RPMI8226 (cell line): ENCODE measurements around the gene PFKFB3.
"Not testable (repeated sequence)": the region's sequence is repeated elsewhere in the genome, so short reads cannot be mapped to it uniquely, and the experiment has no call there.

ENCODE experiments used
- DNase-seq: peaks from one replicate; pipeline ENCODE4 v3.0.0-alpha.2; 2015

PFKFB3 gene

DNA sequence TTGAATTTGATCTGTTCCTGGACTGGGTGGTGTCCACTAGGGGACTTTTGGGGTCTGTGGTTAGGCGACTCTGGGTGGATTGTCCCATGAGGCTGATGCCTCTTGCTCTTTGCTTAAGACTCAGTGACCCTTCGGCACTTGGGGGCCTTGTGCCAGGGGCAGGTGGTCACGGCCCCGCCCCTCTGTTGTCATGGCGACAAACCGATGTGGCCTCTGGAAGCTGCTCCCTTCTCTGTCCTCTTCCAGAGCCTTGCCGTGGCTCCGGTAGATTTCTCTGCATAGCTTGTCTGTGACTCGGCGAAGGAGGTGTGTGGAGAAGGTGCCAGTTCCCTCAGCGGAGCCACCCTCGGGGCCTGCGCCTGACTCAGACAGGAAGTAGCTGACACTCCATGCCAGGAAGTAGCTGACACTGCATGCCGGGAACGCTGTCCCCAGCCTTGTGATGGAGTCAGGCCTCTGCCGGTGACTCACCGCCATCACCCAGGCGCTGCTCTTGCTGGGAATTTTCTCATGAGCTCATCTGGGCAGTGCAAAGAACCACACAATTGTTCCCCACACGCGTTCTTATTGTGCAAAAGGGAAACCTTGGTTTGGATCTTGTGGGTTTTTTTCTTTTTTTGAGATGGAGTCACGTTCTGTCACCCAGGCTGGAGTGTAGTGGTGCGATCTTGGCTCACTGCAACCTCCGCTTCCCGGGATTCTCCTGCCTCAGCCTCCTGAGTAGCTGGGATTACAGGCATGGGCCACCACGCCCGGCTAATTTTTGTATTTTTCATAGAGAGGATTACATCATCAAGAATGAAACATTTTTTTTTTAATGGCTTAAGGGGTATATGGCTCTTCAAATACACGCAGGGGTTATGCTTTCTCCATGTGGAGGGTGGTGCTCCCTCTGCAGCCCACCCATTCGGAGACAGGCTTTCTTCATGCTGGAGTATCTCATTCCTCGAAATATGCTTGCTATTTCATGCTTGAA is 72.6 kb downstream of the PFKFB3 start:
- peak; percentile 87 for DNase-seq

DNA sequence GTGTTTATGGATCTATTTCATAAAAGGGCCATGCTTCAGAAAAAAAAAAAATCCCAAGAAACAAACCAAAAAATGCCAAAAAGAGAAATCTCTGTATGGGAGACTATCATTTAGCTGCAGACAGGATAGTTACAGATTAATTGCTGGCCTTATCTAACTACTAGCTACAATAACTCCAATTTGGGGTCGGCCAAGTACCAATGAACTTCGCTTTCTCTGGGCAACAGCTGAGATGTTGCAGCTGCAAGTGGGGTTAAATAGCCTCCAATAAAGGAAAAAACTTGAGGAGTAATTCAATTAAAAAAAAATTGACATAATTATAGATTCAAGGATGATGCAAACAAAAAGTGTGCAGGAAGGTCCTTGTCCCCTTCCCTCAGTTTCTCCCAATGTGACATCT is 73.6 kb downstream of the PFKFB3 start:
- DNase-seq = no peak

- no peak for DNase-seq
Observed at GRCh38 chr10:6278519-6279120, 75.9 kb downstream of the PFKFB3 start.

DNA sequence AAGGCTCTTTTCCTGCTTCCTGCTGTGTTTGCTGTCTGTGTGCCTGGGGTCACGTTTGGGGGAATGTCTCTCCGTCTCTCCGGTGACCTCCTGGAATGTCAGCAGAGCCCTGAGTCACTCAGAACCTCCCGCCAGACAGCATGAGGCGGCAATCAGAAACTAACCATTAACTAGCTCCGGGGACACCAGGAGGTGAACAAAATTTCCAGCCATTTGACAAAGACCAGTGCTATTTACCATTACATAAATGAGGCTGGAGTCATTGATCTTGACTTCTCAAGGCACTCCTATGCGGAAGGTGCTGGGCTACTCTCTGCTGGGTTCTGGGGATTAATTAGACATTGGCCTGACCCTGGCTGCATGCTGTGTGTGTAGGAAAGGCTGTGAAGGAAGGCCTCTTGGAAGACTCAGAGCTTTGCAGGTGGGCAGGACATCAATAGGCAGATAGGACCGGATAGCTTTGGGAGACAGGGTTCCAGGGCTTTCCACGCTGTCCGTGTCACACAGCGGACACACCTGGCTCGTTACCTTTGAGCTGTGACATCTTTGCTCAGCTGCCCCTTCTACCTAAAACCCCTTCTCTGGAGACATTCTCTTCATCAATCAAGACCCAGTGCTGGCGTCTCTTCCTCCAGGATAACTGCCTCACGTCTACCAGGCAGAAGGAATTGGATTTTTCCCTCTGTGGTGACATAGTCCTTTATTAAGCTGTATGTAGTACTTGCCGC is 77.0 kb downstream of the PFKFB3 start:
- no peak for DNase-seq

GRCh38 chr10:6280291-6280690 is 77.6 kb downstream of the PFKFB3 start:
- DNase-seq = no peak

GRCh38 chr10:6282454-6282958 is 79.8 kb downstream of the PFKFB3 start:
- DNase-seq = no peak

GRCh38 chr10:6283655-6284054 is 80.9 kb downstream of the PFKFB3 start:
- no peak for DNase-seq

- DNase-seq = not testable (repeated sequence)
Observed at GRCh38 chr10:6290621-6291020, 87.9 kb downstream of the PFKFB3 start.

DNA sequence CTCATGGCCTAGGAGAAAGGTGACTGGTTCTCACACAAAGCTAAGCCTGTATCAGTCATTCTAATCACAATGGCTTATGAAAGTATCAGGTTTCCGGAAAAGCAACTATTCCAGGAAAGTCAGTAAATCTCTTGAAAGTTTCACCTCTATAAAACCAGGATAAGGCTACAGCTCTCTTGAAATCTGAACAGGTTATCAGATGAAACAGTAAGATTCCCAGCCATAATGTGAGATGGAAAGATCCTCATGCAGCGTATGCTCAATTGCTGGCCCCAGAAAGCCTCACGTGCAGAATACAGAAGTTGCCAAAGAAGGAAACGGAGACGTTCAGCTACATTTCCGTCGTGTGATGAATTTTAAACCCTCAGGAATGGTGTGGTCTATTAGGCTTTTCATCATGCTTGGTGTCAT is 90.0 kb downstream of the PFKFB3 start:
- no peak for DNase-seq

DNA sequence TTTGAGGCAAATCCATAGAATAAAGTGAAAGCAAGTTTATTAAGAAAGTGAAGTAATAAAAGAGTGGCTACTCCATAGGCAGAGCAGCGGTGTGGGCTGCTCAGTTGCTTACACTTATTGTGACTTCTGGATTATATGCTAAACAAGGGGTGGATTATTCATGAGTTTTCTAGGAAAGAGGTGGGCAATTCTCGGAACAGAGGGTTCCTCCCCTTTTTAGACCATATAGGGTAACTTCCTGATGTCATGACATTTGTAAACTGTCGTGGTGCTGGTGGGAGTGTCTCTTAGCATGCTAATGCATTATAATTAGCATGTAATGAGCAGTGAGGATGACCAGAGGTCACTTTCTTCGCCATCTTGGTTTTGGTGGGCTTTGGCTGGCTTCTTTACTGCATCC is 93.7 kb downstream of the PFKFB3 start:
- not testable (repeated sequence) for DNase-seq

DNA sequence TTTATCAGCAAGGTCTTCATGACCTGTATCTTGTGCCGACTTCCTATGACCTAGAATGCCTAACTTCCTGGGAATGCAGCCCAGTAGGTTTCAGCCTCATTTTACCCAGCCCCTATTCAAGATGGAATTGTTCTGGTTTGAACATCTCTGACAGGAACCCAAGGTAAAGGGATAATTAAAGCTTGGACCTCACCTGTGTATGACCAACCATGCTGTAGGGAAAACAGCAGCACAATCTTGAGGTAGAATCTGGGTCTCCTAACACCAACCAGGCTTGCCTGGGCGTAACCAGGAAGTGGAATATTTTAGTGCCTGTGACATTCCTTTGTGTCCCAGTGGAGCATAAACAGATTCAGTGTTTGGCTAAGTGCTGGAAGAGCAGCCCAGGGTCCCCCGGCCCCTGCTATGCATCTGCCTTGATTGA is 94.1 kb downstream of the PFKFB3 start:
- DNase-seq = no peak

DNA sequence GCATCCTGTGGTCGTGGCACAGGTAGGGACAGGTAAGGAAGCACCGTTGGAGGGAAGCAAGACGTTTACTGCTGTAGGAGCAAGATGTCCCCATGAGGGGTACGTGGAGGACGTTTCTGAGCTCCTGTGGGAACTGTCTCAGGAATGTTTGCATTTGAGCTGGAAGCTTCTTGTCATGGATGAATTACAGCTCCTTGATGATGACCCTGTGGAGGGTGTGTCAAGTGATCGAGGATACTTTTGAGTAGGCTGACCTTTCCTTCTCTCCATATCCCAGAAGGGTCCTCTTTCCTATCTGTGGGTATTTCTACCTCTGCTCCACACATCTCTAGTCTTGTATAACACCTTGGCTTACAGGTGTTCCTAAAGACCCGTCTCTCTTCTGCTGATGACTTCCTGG is 94.8 kb downstream of the PFKFB3 start:
- no peak for DNase-seq

DNA sequence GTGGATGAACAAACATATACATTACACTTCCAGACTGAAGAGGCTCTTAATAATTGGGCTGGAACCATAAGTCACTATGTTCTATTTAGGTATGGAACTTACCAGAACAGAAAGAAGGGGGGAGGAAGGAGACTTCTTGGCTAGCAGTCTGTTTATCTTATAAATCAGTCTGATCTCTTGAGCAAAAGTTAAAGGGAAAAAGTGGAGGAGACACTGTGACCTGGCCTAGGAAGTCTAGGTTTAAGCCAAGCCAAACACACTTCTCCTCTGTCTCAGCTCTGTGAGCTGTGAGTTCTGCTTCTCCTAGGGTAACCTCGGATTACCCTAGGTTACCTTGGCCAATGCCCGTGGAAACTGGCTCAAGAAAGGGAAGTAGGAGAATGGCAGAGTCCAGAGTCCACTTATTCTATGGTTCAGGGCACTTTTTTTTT is 95.2 kb downstream of the PFKFB3 start:
- DNase-seq = no peak

DNA sequence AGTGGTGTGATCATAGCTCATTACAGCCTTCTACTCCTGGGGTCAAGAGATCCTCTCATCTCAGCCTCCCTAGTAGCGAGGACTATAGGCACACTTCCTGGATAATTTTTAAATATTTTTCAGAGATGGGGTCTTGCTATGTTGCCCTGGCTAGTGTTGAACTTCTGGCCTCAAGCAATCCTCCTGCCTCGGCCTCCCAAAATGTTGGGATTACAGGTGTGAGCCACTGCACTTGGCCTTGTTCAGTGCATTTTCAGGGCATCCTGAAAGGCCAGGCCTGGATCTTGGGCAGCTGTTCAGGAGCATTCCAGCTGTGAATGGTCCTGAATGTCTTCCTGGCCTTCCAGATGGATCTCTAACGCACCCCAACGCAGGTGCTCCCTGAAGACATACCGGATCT is 95.7 kb downstream of the PFKFB3 start:
- DNase-seq = no peak

- no peak for DNase-seq
Observed at GRCh38 chr10:6299234-6299633, 96.5 kb downstream of the PFKFB3 start.

DNA sequence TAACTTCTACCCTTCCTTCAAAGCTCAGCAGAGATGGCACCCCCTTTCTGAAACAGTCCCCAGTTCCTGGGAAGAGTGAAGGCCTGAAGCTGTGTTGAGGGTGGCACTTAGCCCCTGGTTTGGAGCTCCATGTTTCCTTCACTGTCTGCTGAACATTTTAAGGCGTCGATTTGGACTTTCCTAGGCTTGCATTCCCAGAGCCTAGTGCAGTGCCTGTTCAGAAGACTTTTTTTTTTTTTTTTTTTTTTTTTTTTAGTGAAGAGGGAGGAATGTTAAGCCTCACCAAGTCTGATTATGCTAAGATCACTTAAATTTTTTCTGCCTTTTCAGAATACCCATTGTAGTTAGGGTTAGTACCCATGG is 97.0 kb downstream of the PFKFB3 start:
- DNase-seq = no peak

GRCh38 chr10:6300106-6300783 is 97.5 kb downstream of the PFKFB3 start:
- peak; percentile 89 for DNase-seq

GRCh38 chr10:6300784-6301460 is 98.2 kb downstream of the PFKFB3 start:
- DNase-seq = peak; percentile 25

DNA sequence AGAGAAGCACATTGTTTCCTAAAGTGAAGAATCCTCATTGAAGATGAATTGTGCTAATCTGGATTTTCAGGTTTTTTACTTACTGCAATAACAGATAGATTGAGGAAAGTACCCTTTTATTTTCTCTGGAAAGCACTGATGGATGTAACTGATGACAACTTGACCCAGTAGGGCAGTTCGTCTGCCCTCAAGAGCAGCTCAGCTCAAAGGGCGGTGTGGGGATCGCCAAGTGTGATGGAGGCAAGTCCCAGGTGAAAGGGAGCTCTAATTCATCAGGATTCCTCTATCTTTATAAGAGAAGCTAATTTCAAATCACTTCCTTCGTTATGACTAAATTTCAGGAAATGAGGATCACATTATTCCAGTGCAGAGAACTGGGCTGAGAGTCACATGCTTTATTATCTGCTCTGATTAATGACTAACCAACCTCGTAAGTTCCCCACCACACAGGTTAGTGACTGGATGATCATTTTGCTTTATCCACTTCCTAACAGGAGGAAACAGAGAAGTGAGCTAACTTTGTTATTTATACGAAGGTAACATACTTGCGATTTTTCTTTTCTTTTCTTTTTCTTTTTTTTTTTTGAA is 98.8 kb downstream of the PFKFB3 start:
- DNase-seq = no peak
